ENCODE results near the gene BICD2.
A peak's percentile ranks its signal among the peaks of the same experiment; 100 is the strongest.

BICD2 gene

GRCh38 chr9:92762196-92762595 is 2.4 kb downstream of the BICD2 start:
- Histone ChIP-seq H3K79me2 (ENCODE audit: control insufficient read depth, low read length) (peaks cover 73% of the 10 kb centered on the region), H3K9me2 (replicated peaks; ENCODE audit: control insufficient read depth, low read length) (no peaks in the 10 kb centered on the region), H3K4me1 (ENCODE audit: control insufficient read depth, low read length) (peaks cover 41% of the 10 kb centered on the region), H3K36me3 (ENCODE audit: control insufficient read depth, low read length) (peaks cover 22% of the 10 kb centered on the region), H3K27ac (ENCODE audit: low read depth, low read length) (no peak overlapping the region), H3F3A (ENCODE audit: control insufficient read depth, insufficient read depth) (no peaks in the 10 kb centered on the region), H4K20me1 (ENCODE audit: control insufficient read depth, insufficient read depth, low read depth, low read length) (peaks cover 30% of the 10 kb centered on the region), H3K4me3 (ENCODE audit: low read length) (peak overlapping the region; percentile 92), H3K9me3 (ENCODE audit: control insufficient read depth, insufficient read depth, low read length) (no peaks in the 10 kb centered on the region), H3K4me2 (ENCODE audit: low read length) (peak overlapping the region; percentile 78), H3K27me3 (ENCODE audit: control insufficient read depth, low read length) (no peaks in the 10 kb centered on the region)
- TF ChIP-seq, protein P1, sequence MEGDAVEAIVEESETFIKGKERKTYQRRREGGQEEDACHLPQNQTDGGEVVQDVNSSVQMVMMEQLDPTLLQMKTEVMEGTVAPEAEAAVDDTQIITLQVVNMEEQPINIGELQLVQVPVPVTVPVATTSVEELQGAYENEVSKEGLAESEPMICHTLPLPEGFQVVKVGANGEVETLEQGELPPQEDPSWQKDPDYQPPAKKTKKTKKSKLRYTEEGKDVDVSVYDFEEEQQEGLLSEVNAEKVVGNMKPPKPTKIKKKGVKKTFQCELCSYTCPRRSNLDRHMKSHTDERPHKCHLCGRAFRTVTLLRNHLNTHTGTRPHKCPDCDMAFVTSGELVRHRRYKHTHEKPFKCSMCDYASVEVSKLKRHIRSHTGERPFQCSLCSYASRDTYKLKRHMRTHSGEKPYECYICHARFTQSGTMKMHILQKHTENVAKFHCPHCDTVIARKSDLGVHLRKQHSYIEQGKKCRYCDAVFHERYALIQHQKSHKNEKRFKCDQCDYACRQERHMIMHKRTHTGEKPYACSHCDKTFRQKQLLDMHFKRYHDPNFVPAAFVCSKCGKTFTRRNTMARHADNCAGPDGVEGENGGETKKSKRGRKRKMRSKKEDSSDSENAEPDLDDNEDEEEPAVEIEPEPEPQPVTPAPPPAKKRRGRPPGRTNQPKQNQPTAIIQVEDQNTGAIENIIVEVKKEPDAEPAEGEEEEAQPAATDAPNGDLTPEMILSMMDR (IDR thresholded peaks at IDR 0.05; ENCODE audit: low read depth, low read length, poor library complexity, severe bottlenecking) = no peak
- TF ChIP-seq EZH2phosphoT487 (IDR thresholded peaks at IDR 0.05; ENCODE audit: borderline replicate concordance, low read length) = no peak

DNA sequence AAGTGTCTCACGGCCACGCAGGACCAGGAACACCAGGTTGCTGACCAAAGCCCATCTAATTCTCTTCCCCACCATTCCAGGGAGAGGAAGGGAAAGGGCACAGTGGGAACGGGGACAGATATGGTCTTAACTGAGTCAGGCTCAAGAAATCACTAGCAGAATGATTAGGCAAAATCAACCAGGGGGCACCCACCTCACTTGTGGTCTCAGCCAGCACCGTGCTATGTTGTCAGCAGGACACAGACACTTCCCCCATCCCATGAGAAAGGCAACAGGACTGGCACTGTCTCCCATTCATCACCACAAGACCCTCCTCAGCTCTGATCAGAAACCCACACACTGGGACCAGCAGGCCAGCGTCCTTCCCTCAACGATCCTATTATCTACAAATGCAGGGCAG is 2.9 kb downstream of the BICD2 start:
- Histone ChIP-seq H3K9me3 (ENCODE audit: control insufficient read depth, insufficient read depth, low read length) (no peaks in the 10 kb centered on the region), H3K4me2 (ENCODE audit: low read length) (peak overlapping the region; percentile 78), H3K36me3 (ENCODE audit: control insufficient read depth, low read length) (peaks cover 22% of the 10 kb centered on the region), H3K9me2 (replicated peaks; ENCODE audit: control insufficient read depth, low read length) (no peaks in the 10 kb centered on the region), H4K20me1 (ENCODE audit: control insufficient read depth, insufficient read depth, low read depth, low read length) (peaks cover 30% of the 10 kb centered on the region), H3K79me2 (ENCODE audit: control insufficient read depth, low read length) (peaks cover 78% of the 10 kb centered on the region), H3K27ac (ENCODE audit: low read depth, low read length) (no peak overlapping the region), H3F3A (ENCODE audit: control insufficient read depth, insufficient read depth) (no peaks in the 10 kb centered on the region), H3K4me1 (ENCODE audit: control insufficient read depth, low read length) (peaks cover 41% of the 10 kb centered on the region), H3K27me3 (ENCODE audit: control insufficient read depth, low read length) (no peaks in the 10 kb centered on the region), H3K4me3 (ENCODE audit: low read length) (peak overlapping the region; percentile 22; the same call in 1 of the 2 replicates)
- TF ChIP-seq, protein P1 (IDR thresholded peaks at IDR 0.05; ENCODE audit: low read depth, low read length, poor library complexity, severe bottlenecking) = no peak
- no peak for TF ChIP-seq EZH2phosphoT487 (IDR thresholded peaks at IDR 0.05; ENCODE audit: borderline replicate concordance, low read length)

DNA sequence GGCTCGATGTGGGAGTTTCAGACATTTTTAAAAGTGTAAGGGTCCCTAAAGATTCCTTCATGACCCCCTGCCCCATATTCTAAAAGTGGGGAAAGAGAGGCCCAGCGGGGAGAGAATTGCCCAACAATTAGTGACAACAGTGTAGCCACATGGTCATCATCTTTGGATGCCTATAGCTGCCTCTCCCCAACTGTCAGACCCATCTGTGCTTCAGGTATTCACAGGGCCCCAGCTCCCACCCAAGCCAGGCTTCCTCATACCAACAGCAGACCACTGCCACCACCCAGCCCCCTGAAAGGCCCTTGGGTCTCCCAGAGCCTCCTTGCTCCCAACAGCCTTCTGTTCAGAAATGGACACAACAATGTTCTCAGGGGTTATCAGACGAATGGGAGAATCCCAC is 4.1 kb downstream of the BICD2 start:
- no peaks in the 10 kb centered on the region for H3K9me3 ChIP-seq (ENCODE audit: control insufficient read depth, insufficient read depth, low read length)
- H3K27ac ChIP-seq (ENCODE audit: low read depth, low read length) = no peak overlapping the region
- no peaks in the 10 kb centered on the region for H3K9me2 ChIP-seq (replicated peaks; ENCODE audit: control insufficient read depth, low read length)
- H3K4me2 ChIP-seq (ENCODE audit: low read length) = no peak overlapping the region; the same call in 1 of the 2 replicates
- no peak overlapping the region for H3K4me3 ChIP-seq (ENCODE audit: low read length)
- peaks cover 33% of the 10 kb centered on the region for H3K4me1 ChIP-seq (ENCODE audit: control insufficient read depth, low read length)
- H4K20me1 ChIP-seq (ENCODE audit: control insufficient read depth, insufficient read depth, low read depth, low read length) = peaks cover 30% of the 10 kb centered on the region
- H3K79me2 ChIP-seq (ENCODE audit: control insufficient read depth, low read length) = peaks cover 88% of the 10 kb centered on the region
- no peaks in the 10 kb centered on the region for H3F3A ChIP-seq (ENCODE audit: control insufficient read depth, insufficient read depth)
- peaks cover 22% of the 10 kb centered on the region for H3K36me3 ChIP-seq (ENCODE audit: control insufficient read depth, low read length)
- no peaks in the 10 kb centered on the region for H3K27me3 ChIP-seq (ENCODE audit: control insufficient read depth, low read length)
- TF ChIP-seq, protein P1 (IDR thresholded peaks at IDR 0.05; ENCODE audit: low read depth, low read length, poor library complexity, severe bottlenecking) = no peak
- TF ChIP-seq EZH2phosphoT487 (IDR thresholded peaks at IDR 0.05; ENCODE audit: borderline replicate concordance, low read length) = no peak
